ENCODE results near the gene CXCL11. TPM values are rescaled to one million over a fixed set of nuclear protein-coding genes. Genes with fewer than 3 reads are reported as not detected.

CXCL11 gene
- total and polyA plus RNA-seq, 2 donors from 2014 or later: not detected

GRCh38 chr4:76028350-76028765 is 7.5 kb downstream of the CXCL11 start:
- Histone ChIP-seq H3K36me3 (ENCODE audit: control insufficient read depth in 2 of 3, insufficient read depth in 3 of 3, low read length in 3 of 3) (no peaks in the 10 kb centered on the region), H3K4me3 (ENCODE audit: low read length in 3 of 3) (peak overlapping the region; percentile 34 to 66 (median 36)), H3K9me3 (ENCODE audit: control insufficient read depth in 2 of 3, insufficient read depth in 1 of 3, low read length in 3 of 3) (no peaks in the 10 kb centered on the region), H3K27ac (ENCODE audit: low read depth in 2 of 2, low read length in 2 of 2) (no peak overlapping the region), H3K27me3 (ENCODE audit: control insufficient read depth, insufficient read depth, low read length) (no peaks in the 10 kb centered on the region), H3K9ac (ENCODE audit: low read length in 3 of 3) (no peak overlapping the region), H3K4me1 (ENCODE audit: control insufficient read depth in 2 of 3, insufficient read depth in 2 of 3, low read depth in 1 of 3, low read length in 3 of 3) (peaks cover 0 to 3% (median 0%) of the 10 kb centered on the region in 3 donors)
- no peak for FAIRE-seq
- peak in 2 of 5 donors; percentile 25 to 65 for DNase-seq
- intact Hi-C loops (cut with DNase I): no loop called here
- no peak for TF ChIP-seq CTCF (IDR thresholded peaks at IDR 0.05; ENCODE audit: borderline replicate concordance, extremely low read depth, insufficient read depth)

DNA sequence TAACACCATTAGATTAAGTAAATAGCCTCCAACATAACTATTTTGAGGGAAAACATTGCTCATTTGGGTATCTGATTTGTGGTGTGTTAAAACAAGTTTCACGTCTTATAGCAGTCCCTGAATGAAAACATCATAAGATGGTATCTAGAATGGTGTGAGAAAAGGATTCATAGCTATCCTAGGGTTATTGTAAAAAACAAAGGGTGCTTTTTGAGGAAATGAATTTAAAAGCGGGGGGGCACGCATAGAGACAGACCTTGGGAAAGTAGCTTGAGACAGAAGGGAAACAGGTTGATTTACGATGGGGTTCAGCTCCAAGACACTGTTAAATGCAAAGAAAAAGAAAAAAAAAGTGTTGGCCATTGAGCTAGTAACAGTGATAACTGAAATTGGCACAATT is 11.8 kb downstream of the CXCL11 start:
- no peak overlapping the region for H3K27ac ChIP-seq (ENCODE audit: low read depth in 2 of 2, low read length in 2 of 2)
- H3K36me3 ChIP-seq (ENCODE audit: control insufficient read depth in 2 of 3, insufficient read depth in 3 of 3, low read length in 3 of 3): no peaks in the 10 kb centered on the region
- DNase-seq (no peak), FAIRE-seq (no peak)
- H3K9ac ChIP-seq (ENCODE audit: low read length in 3 of 3): no peak overlapping the region
- H3K4me1 ChIP-seq (ENCODE audit: control insufficient read depth in 2 of 3, insufficient read depth in 2 of 3, low read depth in 1 of 3, low read length in 3 of 3): peaks cover 0 to 3% (median 0%) of the 10 kb centered on the region in 3 donors
- H3K9me3 ChIP-seq (ENCODE audit: control insufficient read depth in 2 of 3, insufficient read depth in 1 of 3, low read length in 3 of 3): no peaks in the 10 kb centered on the region
- no peak overlapping the region for H3K4me3 ChIP-seq (ENCODE audit: low read length in 3 of 3)
- intact Hi-C loops (cut with DNase I): no loop called here
- H3K27me3 ChIP-seq (ENCODE audit: control insufficient read depth, insufficient read depth, low read length): no peaks in the 10 kb centered on the region
- no peak for TF ChIP-seq CTCF (IDR thresholded peaks at IDR 0.05; ENCODE audit: borderline replicate concordance, extremely low read depth, insufficient read depth)

DNA sequence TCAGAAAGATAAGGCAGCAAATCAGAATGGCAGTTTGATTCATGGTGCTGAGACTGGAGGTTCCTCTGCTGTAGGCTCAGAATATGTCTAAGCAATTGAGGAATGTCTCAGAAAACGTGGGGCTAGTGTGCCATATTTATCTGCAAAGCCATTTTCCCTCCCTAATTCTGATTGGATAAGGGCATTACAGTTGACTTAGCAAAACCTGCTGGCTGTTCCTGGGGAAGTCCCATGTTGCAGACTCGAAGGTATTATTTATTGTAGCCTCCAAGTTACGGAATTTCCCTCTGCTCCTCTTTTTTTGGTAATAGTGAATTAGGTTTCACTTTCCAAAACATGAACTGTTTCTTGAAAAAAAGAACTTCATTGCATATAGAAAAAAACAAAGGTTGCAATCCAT is 12.5 kb downstream of the CXCL11 start, which contains the start of gene CXCL10:
Gene CXCL10 (minus strand): TSS at position 109 of the 400 bp plus-strand sequence. CDS start 66 bp downstream, at position 43.
- H3K4me1 ChIP-seq (ENCODE audit: control insufficient read depth in 2 of 3, insufficient read depth in 2 of 3, low read depth in 1 of 3, low read length in 3 of 3): no peaks in the 10 kb centered on the region
- intact Hi-C loops (cut with DNase I): no loop called here
- H3K4me3 ChIP-seq (ENCODE audit: low read length in 3 of 3): no peak within 1 kb of the TSS
- H3K9ac ChIP-seq (ENCODE audit: low read length in 3 of 3): no peak within 1 kb of the TSS
- H3K9me3 ChIP-seq (ENCODE audit: control insufficient read depth in 2 of 3, insufficient read depth in 1 of 3, low read length in 3 of 3): no peaks in the 10 kb centered on the region
- H3K27ac ChIP-seq (ENCODE audit: low read depth in 2 of 2, low read length in 2 of 2): no peak within 1 kb of the TSS
- DNase-seq: peak in 1 of 5 donors; percentile 15
- TF ChIP-seq CTCF (IDR thresholded peaks at IDR 0.05; ENCODE audit: borderline replicate concordance, extremely low read depth, insufficient read depth): no peak
- H3K36me3 ChIP-seq (ENCODE audit: control insufficient read depth in 2 of 3, insufficient read depth in 3 of 3, low read length in 3 of 3): no peaks in the 10 kb centered on the region
- H3K27me3 ChIP-seq (ENCODE audit: control insufficient read depth, insufficient read depth, low read length): no peaks in the 10 kb centered on the region
- FAIRE-seq: peak; percentile 30

GRCh38 chr4:76022677-76023076 is 13.2 kb downstream of the CXCL11 start:
- Histone ChIP-seq H3K9ac (ENCODE audit: low read length in 3 of 3) (no peak overlapping the region), H3K9me3 (ENCODE audit: control insufficient read depth in 2 of 3, insufficient read depth in 1 of 3, low read length in 3 of 3) (no peaks in the 10 kb centered on the region), H3K27me3 (ENCODE audit: control insufficient read depth, insufficient read depth, low read length) (no peaks in the 10 kb centered on the region), H3K4me1 (ENCODE audit: control insufficient read depth in 2 of 3, insufficient read depth in 2 of 3, low read depth in 1 of 3, low read length in 3 of 3) (no peaks in the 10 kb centered on the region), H3K4me3 (ENCODE audit: low read length in 3 of 3) (no peak overlapping the region), H3K36me3 (ENCODE audit: control insufficient read depth in 2 of 3, insufficient read depth in 3 of 3, low read length in 3 of 3) (no peaks in the 10 kb centered on the region), H3K27ac (ENCODE audit: low read depth in 2 of 2, low read length in 2 of 2) (no peak overlapping the region)
- intact Hi-C loops (cut with DNase I): no loop called here
- DNase-seq (no peak), FAIRE-seq (no peak)
- TF ChIP-seq CTCF (IDR thresholded peaks at IDR 0.05; ENCODE audit: borderline replicate concordance, extremely low read depth, insufficient read depth): no peak

All from kidney (tissue), 14 donors.